SU-DHL-6 (cell line): ENCODE measurements around the gene SEC22A.

Experiments
- H2AFZ ChIP-seq: fragments of 200-600 bp; sonication (generic); 2 replicates; pipeline ENCODE4 v1.6.1; 2014; ENCODE audit warnings: low read depth, mild to moderate bottlenecking, moderate library complexity, mixed read lengths, antibody characterized with exemption, low read length; ENCODE audit not compliant: severe bottlenecking
- H3F3A ChIP-seq: fragments of 200-600 bp; shearing (Covaris generic); 2 replicates; pipeline ENCODE4 v1.6.0; 2016; ENCODE audit warnings: antibody characterized with exemption, mild to moderate bottlenecking; ENCODE audit not compliant: insufficient read depth
- H3K27ac ChIP-seq: fragments of 200-600 bp; sonication (generic); 2 replicates; pipeline ENCODE4 v1.5.1; 2016; ENCODE audit warnings: low read depth, mild to moderate bottlenecking, low read length, moderate library complexity, mixed read lengths
- H3K27me3 ChIP-seq: fragments of 200-600 bp; sonication (generic), shearing (Covaris generic); 2 replicates; pipeline ENCODE4 v1.6.0; 2014; ENCODE audit warnings: mild to moderate bottlenecking, low read length
- H3K36me3 ChIP-seq: fragments of 200-600 bp; sonication (generic); 2 replicates; pipeline ENCODE4 v1.6.1; 2014; ENCODE audit warnings: mild to moderate bottlenecking, low read length, mixed read lengths
- H3K4me2 ChIP-seq: fragments of 300-600, 200-600 bp; shearing (Covaris generic), sonication (generic); 2 replicates; pipeline ENCODE4 v1.6.0; 2014; ENCODE audit warnings: low read length, low read depth, mild to moderate bottlenecking; ENCODE audit not compliant: poor library complexity, severe bottlenecking
- H3K4me3 ChIP-seq: fragments of 200-600 bp; sonication (generic); 2 replicates; pipeline ENCODE4 v1.5.1; 2014; ENCODE audit warnings: antibody characterized with exemption, low read length, mild to moderate bottlenecking, mixed read lengths; ENCODE audit not compliant: insufficient read depth, poor library complexity, severe bottlenecking
- H3K79me2 ChIP-seq: fragments of 200-600 bp; sonication (generic); 2 replicates; pipeline ENCODE4 v1.6.1; 2014; ENCODE audit warnings: mild to moderate bottlenecking, low read length, moderate library complexity; ENCODE audit not compliant: insufficient read depth
- H3K9ac ChIP-seq: fragments of 200-600 bp; sonication (generic); 2 replicates; pipeline ENCODE4 v1.7.0; 2014; ENCODE audit warnings: mild to moderate bottlenecking, low read length
- H3K9me2 ChIP-seq: fragments of 200-600 bp; sonication (generic); replicated peaks from 2 replicates; pipeline ENCODE4 v1.6.1; 2014; ENCODE audit warnings: low read length; ENCODE audit not compliant: insufficient read depth
- H3K9me3 ChIP-seq: fragments of 200-600 bp; sonication (generic); 2 replicates; pipeline ENCODE4 v1.6.1; 2014; ENCODE audit warnings: low read length, mixed read lengths; ENCODE audit not compliant: insufficient read depth
- H4K20me1 ChIP-seq: fragments of 200-600 bp; sonication (generic); 2 replicates; pipeline ENCODE4 v1.6.1; 2014; ENCODE audit warnings: low read depth, mild to moderate bottlenecking, antibody characterized with exemption, low read length, moderate library complexity, mixed read lengths
- CTCF ChIP-seq: fragments of 200-600 bp; sonication (generic); IDR thresholded peaks from one replicate; pipeline ENCODE4 v1.5.1; 2017; ENCODE audit warnings: antibody characterized with exemption, mild to moderate bottlenecking, low read length, moderate library complexity; ENCODE audit not compliant: insufficient read depth, poor library complexity, severe bottlenecking
- EZH2phosphoT487 ChIP-seq: fragments of 200-600 bp; sonication (generic), shearing (Covaris generic); conservative IDR thresholded peaks from 2 replicates; pipeline ENCODE4 v1.6.1; 2018; ENCODE audit warnings: mild to moderate bottlenecking, antibody characterized with exemption, low read length, moderate library complexity, mixed read lengths

The SEC22A gene

GRCh38 chr3:123312331-123313265, 110.9 kb downstream of the SEC22A start:
- Histone ChIP-seq H3K9me2 (no peaks in the 10 kb centered on the region), H3K79me2 (no peaks in the 10 kb centered on the region), H3K9me3 (no peaks in the 10 kb centered on the region), H3K27me3 (no peaks in the 10 kb centered on the region), H3K9ac (no peak overlapping the region), H3K4me3 (no peak overlapping the region), H2AFZ (no peak overlapping the region), H4K20me1 (no peaks in the 10 kb centered on the region), H3F3A (no peaks in the 10 kb centered on the region), H3K27ac (no peak overlapping the region), H3K4me2 (no peak overlapping the region), H3K36me3 (no peaks in the 10 kb centered on the region)
- TF ChIP-seq CTCF (no peak), EZH2phosphoT487 (no peak)

- H3K9me3 ChIP-seq = no peaks in the 10 kb centered on the region
- no peaks in the 10 kb centered on the region for H3F3A ChIP-seq
- H4K20me1 ChIP-seq = no peaks in the 10 kb centered on the region
- no peaks in the 10 kb centered on the region for H3K9me2 ChIP-seq
- H3K4me2 ChIP-seq = no peak overlapping the region
- no peak overlapping the region for H3K4me3 ChIP-seq
- no peaks in the 10 kb centered on the region for H3K27me3 ChIP-seq
- H3K36me3 ChIP-seq = no peaks in the 10 kb centered on the region
- TF ChIP-seq EZH2phosphoT487 = no peak
- no peak for TF ChIP-seq CTCF
- no peak overlapping the region for H3K27ac ChIP-seq
- H3K79me2 ChIP-seq = no peaks in the 10 kb centered on the region
- no peak overlapping the region for H2AFZ ChIP-seq
- no peak overlapping the region for H3K9ac ChIP-seq
Observed at GRCh38 chr3:123313889-123314288, 112.1 kb downstream of the SEC22A start.

- Histone ChIP-seq H3K4me2 (no peak overlapping the region), H3K9ac (no peak overlapping the region), H3F3A (no peaks in the 10 kb centered on the region), H3K27ac (no peak overlapping the region), H3K4me3 (no peak overlapping the region), H3K9me2 (no peaks in the 10 kb centered on the region), H3K9me3 (no peaks in the 10 kb centered on the region), H3K79me2 (no peaks in the 10 kb centered on the region), H3K27me3 (no peaks in the 10 kb centered on the region), H3K36me3 (no peaks in the 10 kb centered on the region), H4K20me1 (no peaks in the 10 kb centered on the region), H2AFZ (no peak overlapping the region)
- no peak for TF ChIP-seq EZH2phosphoT487
- no peak for TF ChIP-seq CTCF
Observed at GRCh38 chr3:123314359-123315270, 112.9 kb downstream of the SEC22A start.
